ENCODE results near the gene HGD.

Gene HGD

DNA sequence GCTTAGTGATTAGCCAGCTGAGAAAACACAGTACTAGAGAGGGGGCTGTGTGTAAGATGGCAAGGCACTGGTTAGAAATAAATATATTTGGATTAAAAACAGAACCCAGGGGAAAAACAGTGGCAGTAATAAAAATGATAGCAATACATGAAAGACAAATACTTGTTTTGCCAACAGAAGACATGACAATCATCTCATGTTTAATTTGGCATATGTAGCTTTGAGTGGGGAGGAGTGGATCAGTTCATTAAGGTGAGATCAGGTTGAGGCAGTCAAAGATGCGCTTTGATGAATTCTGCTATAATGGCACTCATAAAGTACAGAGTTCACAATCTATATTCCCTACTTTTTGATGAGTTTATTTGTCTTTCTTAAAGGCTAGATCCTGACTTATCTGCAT, 3.4 kb upstream of the HGD start:
- no peak for DNase-seq (ENCODE audit: low read depth)
- no peak overlapping the region for H3K4me3 ChIP-seq (ENCODE audit: low read length)
- TF ChIP-seq, protein P1, sequence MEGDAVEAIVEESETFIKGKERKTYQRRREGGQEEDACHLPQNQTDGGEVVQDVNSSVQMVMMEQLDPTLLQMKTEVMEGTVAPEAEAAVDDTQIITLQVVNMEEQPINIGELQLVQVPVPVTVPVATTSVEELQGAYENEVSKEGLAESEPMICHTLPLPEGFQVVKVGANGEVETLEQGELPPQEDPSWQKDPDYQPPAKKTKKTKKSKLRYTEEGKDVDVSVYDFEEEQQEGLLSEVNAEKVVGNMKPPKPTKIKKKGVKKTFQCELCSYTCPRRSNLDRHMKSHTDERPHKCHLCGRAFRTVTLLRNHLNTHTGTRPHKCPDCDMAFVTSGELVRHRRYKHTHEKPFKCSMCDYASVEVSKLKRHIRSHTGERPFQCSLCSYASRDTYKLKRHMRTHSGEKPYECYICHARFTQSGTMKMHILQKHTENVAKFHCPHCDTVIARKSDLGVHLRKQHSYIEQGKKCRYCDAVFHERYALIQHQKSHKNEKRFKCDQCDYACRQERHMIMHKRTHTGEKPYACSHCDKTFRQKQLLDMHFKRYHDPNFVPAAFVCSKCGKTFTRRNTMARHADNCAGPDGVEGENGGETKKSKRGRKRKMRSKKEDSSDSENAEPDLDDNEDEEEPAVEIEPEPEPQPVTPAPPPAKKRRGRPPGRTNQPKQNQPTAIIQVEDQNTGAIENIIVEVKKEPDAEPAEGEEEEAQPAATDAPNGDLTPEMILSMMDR (conservative IDR thresholded peaks at IDR 0.05; ENCODE audit: low read depth, low read length), result no peak

DNA sequence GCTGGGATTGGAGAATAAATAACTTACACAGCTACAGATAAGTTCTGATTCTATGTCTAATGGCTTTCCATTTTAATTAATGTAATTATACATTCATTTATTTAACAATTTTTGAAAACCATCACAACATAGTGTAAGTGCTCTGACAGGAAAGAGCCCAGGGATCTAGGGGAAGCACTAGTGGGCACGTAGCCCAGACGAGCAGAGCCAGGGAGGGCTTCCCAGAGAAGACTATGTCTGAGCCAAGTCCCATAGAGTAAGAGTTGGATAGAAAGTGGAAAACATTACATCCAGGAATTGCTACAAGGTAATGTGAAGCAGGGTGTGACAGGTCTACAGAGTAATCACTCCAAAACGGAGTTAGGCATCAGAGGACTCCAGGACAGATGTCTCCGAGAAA, 2.9 kb upstream of the HGD start:
- TF ChIP-seq, protein P1 (conservative IDR thresholded peaks at IDR 0.05; ENCODE audit: low read depth, low read length), result no peak
- no peak overlapping the region for H3K4me3 ChIP-seq (ENCODE audit: low read length)
- no peak for DNase-seq (ENCODE audit: low read depth)

DNA sequence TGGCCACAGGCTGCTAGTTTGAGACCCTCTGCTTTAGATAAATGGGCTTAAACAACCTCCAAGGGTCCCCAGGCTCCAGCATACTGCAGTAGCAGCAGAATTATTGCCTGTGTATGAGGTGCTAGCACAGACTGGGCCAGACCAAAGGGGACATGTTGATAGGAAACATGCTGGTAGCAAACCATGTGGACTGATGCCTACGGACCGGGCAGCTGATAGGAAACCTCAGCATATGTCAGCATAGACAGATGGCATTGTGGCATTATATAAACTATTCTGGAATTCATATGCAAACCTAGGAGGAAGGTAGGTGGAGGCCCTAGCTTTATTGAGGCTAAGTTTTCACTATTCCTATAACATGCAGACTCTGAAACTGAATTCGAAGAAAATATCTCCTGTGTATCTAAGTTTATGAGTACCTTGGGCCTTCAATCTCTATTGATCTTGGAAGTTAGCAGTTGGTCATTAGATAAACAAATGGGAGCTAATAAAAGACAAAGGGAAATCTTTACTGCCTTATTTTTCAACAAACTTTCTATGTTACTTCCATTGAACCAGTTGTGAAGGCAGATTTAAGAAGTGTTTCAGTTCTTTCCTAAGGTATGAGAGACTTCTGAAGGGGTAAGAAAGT, 1.7 kb upstream of the HGD start:
- no peak overlapping the region for H3K4me3 ChIP-seq (ENCODE audit: low read length)

DNA sequence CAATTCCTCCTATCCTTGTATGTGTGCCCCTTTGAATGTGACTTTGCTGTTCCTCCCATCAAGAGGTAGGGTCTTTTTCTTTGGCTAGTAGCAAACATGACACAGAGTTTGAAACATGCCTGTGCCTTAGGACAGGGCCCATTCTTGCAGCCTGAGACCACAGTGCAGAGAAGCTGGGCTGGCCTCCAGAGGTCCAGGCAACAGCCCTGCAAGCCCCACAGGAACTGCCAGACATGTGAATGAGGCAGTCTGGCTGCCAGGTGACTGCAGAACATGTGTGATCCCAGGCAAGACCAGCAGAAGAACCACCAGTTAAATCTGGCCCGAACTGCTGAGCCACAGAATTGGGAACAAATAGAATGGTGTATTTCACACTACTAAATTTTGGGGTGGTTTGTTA, 1.2 kb upstream of the HGD start:
- TF ChIP-seq, protein P1 (conservative IDR thresholded peaks at IDR 0.05; ENCODE audit: low read depth, low read length), result no peak
- no peak overlapping the region for H3K4me3 ChIP-seq (ENCODE audit: low read length)
- no peak for DNase-seq (ENCODE audit: low read depth)

More for the DNA sequence above, 1.7 kb upstream of the HGD start:
- DNase-seq (ENCODE audit: low read depth), result no peak
- TF ChIP-seq, protein P1 (conservative IDR thresholded peaks at IDR 0.05; ENCODE audit: low read depth, low read length), result no peak

DNA sequence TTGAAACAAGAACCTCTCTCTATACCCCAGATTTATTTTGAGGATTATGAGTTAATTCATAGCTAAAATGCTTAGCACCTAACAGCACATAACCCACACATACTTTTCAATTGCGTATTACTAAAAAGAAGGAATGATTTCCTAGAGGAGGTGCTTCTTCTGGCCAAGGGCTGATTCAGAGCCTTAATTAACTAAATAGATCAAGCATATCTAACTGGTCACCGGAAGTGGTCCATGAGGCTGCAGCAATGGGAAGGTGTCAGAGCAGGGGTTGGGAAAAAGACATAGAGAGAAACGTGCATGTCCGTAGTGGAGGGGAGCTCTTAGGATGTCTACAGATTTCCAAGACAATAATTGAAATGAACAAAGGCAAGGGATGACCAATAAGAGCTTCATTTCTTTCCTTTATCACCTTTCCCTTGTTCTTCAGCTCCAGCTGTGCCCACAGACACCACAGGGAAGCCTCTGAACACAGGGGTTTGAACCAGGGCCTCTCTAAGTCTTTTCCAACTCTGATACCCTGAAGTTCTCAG, 467 bp downstream of the HGD start:
- TF ChIP-seq, protein P1 (conservative IDR thresholded peaks at IDR 0.05; ENCODE audit: low read depth, low read length), result no peak
- DNase-seq (ENCODE audit: low read depth), result no peak
- H3K4me3 ChIP-seq (ENCODE audit: low read length), result no peak overlapping the region

DNA sequence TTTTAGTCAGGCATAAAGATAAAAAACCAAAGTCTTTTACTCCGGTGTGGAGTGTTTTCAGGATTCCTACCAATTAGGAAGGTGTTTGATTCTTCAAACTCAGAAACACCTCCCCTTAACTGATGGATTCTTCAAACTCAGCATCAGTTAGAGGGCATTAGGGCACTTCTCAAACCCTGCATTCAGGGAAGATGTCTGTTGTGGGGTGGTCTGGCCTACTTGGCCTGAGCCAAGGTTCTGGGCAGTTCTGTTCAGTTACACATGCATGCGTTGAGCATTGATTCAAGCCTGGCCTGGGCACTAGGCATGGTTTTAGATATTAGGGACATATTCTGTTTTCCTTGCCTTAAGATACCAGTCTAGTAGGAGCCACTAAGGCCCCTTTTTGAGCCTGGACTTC, 1.0 kb downstream of the HGD start:
- H3K4me3 ChIP-seq (ENCODE audit: low read length), result no peak overlapping the region
- TF ChIP-seq, protein P1 (conservative IDR thresholded peaks at IDR 0.05; ENCODE audit: low read depth, low read length), result no peak
- DNase-seq (ENCODE audit: low read depth), result no peak

DNA sequence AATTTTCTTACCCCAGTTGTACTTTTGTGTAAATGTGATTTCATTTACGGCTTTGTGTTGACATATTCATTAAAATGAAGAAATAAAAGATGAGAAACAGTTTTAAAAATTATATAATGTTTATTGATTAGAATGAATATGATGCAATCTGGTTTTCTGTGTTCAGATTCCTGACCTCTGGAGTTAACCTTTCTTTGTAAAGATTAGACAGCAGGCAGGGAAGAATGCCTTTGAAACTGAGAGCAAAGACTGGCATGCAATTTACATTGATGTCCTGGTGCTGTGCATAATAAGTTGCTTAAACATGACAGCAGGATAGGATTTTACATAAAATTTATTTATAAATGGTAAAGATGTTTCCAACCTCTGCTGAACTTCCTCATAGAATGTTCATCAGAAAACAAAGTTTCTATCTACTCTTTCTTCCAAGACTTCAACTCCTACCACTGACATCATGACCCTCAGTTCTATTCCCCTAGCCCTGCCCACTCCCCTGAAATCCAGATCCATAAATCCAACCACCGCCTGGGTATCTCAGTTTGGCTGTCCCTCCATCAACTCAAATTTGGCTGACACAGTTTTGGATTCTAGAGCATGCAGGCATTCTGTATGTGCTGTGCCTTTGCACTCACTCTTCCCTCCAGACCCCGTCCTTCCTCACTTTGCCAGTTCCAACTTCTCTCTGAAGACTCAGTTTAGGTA, 1.7 kb downstream of the HGD start:
- no peak overlapping the region for H3K4me3 ChIP-seq (ENCODE audit: low read length)
- no peak for DNase-seq (ENCODE audit: low read depth)
- TF ChIP-seq, protein P1 (conservative IDR thresholded peaks at IDR 0.05; ENCODE audit: low read depth, low read length), result no peak
